ENCODE results near the gene DSCAML1.

The DSCAML1 gene

GRCh38 chr11:117724104-117724503 lies 72.9 kb downstream of the DSCAML1 start:
- DNase-seq (ENCODE audit: low spot score): no peak

GRCh38 chr11:117723277-117724024 lies 73.6 kb downstream of the DSCAML1 start:
- no peak for DNase-seq (ENCODE audit: low spot score)

GRCh38 chr11:117722082-117722481 lies 74.9 kb downstream of the DSCAML1 start:
- no peak for DNase-seq (ENCODE audit: low spot score)

- no peak for DNase-seq (ENCODE audit: low spot score)
These were observed 76.9 kb downstream of the DSCAML1 start for GRCh38 chr11:117720061-117720511.

- no peak for DNase-seq (ENCODE audit: low spot score)
These were observed 77.5 kb downstream of the DSCAML1 start for GRCh38 chr11:117719480-117719879.

- no peak for DNase-seq (ENCODE audit: low spot score)
These were observed 79.3 kb downstream of the DSCAML1 start for GRCh38 chr11:117717485-117718314.

- DNase-seq (ENCODE audit: low spot score): no peak
These were observed 80.2 kb downstream of the DSCAML1 start for GRCh38 chr11:117716521-117717440.

- DNase-seq (ENCODE audit: low spot score): no peak
These were observed 81.2 kb downstream of the DSCAML1 start for GRCh38 chr11:117715801-117716200.

GRCh38 chr11:117713538-117713991 lies 83.5 kb downstream of the DSCAML1 start:
- DNase-seq (ENCODE audit: low spot score): no peak

- DNase-seq (ENCODE audit: low spot score): no peak
These were observed 84.5 kb downstream of the DSCAML1 start for GRCh38 chr11:117712530-117712929.

GRCh38 chr11:117711331-117711730 lies 85.7 kb downstream of the DSCAML1 start:
- no peak for DNase-seq (ENCODE audit: low spot score)

- no peak for DNase-seq (ENCODE audit: low spot score)
These were observed 86.8 kb downstream of the DSCAML1 start for GRCh38 chr11:117710211-117710610.

GRCh38 chr11:117706322-117706814 lies 90.6 kb downstream of the DSCAML1 start:
- no peak for DNase-seq (ENCODE audit: low spot score)

GRCh38 chr11:117705866-117706265 lies 91.2 kb downstream of the DSCAML1 start:
- no peak for DNase-seq (ENCODE audit: low spot score)

GRCh38 chr11:117704395-117705100 lies 92.5 kb downstream of the DSCAML1 start:
- DNase-seq (ENCODE audit: low spot score): no peak

GRCh38 chr11:117702946-117703598 lies 93.9 kb downstream of the DSCAML1 start:
- no peak for DNase-seq (ENCODE audit: low spot score)

- no peak for DNase-seq (ENCODE audit: low spot score)
These were observed 95.2 kb downstream of the DSCAML1 start for GRCh38 chr11:117701781-117702180.

GRCh38 chr11:117700551-117700950 lies 96.5 kb downstream of the DSCAML1 start:
- DNase-seq (ENCODE audit: low spot score): no peak

- no peak for DNase-seq (ENCODE audit: low spot score)
These were observed 99.7 kb downstream of the DSCAML1 start for GRCh38 chr11:117697319-117697718.

- no peak for DNase-seq (ENCODE audit: low spot score)
These were observed 100.5 kb downstream of the DSCAML1 start for GRCh38 chr11:117696540-117696939.

- no peak for DNase-seq (ENCODE audit: low spot score)
These were observed 103.7 kb downstream of the DSCAML1 start for GRCh38 chr11:117693344-117693743.
